GM19372 (cell line): Measurements from ENCODE around the gene TIGD3.
"Not testable (repeated sequence)": the region's sequence is repeated elsewhere in the genome, so short reads cannot be mapped to it uniquely, and the experiment has no call there.

Experiments used
- ATAC-seq: cut with Tn5 transposase; IDR thresholded peaks from one replicate; pipeline ENCODE4 v1.9.1; 2021; ENCODE audit warnings: mild to moderate bottlenecking, low read depth, moderate library complexity; ENCODE audit not compliant: unreplicated experiment

TIGD3 gene

GRCh38 chr11:65321828-65322485 is 32.6 kb upstream of the TIGD3 start:
- ATAC-seq: no peak

DNA sequence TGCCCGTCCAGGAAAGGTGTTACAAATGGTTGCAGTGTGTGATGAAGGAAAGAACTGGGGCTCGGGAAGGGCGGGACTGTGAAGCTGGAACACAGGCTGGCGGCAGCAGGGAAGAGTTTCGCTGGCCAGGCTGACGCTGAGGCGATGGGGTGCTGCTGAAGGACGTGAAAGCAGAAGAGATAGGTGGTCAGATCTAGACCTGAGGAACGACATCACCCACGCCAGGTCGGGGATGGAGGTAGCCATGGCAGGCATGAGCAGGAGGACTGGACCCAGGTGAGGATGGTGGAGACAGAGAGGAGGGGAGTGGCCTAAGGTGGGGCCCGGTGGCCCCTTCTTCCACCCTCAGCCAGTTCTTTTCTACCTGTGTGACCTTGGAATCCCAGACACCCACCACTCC is 30.7 kb upstream of the TIGD3 start:
- ATAC-seq: no peak

DNA sequence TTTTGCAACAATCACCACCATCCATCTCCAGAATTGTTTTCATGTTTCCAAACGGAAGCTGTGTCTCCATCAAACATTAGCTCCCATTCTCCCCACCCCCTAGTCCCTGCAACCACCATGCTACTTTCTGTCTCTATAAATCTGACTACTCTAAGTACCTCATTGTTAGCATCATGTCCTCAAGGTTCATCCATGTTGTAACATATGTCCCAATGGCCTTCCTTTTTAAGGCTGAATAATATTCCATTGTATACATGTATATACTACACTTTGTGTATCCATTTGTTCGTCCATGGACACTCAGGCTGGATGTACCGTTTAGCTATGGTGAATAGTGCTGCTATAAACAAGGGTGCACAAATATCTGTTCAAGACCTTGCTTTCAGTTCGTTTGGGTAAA is 29.1 kb upstream of the TIGD3 start:
- no peak for ATAC-seq

DNA sequence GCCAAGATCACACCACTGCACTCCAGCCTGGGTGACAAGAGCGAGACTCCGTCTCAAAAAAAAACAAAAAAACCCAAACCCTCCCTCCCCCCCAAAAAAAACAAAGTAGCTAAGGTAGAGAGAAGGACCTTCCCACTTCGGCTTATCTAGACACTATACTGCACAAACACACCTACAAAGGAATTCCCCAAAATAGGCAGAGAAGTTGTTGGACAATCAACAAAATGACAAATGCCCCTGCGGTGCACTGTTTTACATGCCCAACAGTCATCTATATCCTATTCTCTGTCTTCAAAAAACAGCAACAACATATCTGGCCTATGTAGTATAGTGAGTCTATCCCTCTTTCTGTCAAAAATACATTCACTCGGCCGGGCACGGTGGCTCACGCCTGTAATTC is 27.5 kb upstream of the TIGD3 start:
- no peak for ATAC-seq

DNA sequence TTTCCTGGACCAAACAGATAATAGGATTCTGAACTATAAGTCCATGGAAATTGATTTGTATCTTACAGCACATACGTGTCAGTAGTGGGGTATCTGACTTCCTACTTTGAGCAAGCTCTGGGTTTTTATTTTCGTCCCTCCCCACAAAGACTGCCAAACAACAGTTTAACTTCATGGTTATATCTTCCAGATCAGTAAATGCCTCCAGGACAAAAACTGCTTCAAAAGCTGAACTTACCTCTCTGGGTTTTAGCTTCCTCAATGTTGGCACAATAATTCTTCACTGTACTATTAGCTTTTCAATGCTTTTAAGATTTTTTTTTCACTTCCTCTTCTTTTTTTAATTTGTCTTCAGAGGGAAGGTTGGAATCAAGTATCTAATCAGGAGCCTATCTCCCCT is 25.1 kb upstream of the TIGD3 start:
- no peak for ATAC-seq

- ATAC-seq: no peak
Observed at GRCh38 chr11:65329944-65330403, 24.6 kb upstream of the TIGD3 start.

DNA sequence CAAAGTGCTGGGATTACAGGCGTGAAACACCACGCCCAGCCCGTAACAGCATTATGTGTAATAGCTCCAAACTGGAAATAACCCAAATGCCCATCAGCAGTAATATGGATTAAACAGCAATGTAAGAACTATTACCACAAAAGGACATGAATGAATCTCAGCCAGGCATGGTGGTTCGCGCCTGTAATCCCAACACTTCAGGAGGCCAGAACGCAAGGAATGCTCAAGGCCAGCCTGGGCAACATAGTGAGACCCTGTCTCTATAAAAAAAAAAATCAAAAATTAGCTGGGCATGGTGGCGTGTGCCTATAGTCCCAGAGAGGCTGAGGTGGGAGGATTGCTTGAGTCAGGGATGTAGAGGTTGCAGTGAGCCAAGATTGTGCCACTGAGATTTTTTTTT is 24.0 kb upstream of the TIGD3 start:
- no peak for ATAC-seq

DNA sequence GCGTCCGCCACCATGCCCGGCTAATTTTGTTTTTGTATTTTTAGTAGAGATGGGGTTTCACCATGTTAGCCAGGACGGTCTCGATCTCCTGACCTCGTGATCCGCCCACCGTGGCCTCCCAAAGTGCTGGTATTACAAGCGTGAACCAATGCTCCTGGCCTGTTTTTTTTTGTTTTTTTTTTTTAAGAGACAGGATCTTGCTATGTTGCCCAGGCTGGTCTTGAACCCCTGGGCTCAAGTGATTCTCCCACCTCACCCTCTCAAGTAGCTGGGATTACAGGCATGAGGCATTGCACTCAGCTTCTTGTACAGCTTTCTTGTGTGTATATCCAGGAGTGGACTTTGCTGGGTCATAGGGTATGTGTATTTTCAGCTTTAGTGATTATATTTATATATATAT is 22.0 kb upstream of the TIGD3 start:
- ATAC-seq: not testable (repeated sequence)

DNA sequence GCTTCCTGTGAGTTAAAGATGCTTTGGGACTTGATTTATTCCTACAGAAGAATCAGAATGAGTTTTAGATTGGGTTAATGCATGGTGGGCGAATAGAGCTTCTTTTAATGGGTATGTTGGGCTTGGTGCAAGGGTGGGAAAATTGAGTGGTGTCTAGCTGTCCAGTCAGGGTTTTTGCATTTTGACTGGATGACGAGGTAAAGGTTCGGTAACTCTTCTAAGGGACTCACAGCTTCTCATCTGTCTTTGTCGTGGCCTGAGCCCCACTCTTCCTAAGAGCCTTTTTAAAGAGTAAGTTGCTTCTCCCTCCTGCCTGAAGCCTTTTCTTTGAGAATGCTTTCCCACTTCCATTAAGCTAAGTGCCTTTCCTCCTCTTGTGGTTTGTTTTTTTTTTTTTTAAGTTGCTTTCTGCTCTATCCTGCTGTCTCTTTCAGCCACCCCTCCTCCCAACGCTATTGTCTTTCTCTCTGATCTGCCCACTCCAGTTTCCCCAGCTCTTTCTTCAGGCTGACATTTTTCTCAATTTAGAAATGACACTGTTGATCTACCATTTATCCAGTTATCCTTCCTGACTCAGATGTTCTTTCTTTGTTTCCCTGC is 19.8 kb upstream of the TIGD3 start:
- ATAC-seq: no peak

DNA sequence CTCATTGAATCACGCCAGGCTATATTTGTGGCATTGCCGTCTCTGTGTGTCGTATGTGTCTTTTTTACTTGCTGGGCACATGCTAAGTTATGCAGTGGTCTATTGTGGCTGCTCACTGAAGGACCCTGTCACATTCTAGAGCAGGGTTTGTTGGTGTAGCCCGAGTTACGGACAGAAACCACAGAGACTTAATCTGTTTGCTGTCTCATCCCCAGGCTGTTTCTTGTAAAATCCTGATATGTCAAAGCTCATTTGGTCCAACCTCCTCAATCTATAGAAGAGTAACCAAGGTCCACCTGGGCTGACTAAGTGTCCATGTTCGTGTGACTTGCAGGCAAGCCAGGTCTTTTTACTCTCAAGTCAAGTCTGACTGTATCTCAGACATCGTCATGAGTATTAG is 15.9 kb upstream of the TIGD3 start:
- no peak for ATAC-seq

- ATAC-seq: no peak
Observed at GRCh38 chr11:65340226-65340625, 14.3 kb upstream of the TIGD3 start.

DNA sequence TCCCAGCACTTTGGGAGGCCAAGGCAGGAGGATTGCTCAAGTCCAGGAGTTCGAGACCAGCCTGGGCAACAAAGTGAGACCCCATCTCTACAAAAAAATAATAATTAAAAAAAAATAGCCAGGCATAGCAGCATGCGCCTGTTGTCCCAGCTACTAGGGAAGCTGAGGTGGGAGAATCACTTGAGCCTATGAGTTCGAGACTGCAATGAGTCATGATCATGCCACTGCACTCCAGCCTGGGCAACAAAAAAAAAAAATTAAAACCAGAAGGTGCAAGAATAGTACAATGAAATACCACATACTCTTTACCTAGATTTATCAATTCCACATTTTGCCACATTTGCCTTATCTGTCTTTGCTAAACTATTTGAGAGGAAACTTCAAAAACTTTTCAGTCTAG is 12.7 kb upstream of the TIGD3 start:
- no peak for ATAC-seq

GRCh38 chr11:65351511-65351910 is 3.0 kb upstream of the TIGD3 start:
- no peak for ATAC-seq

- ATAC-seq: no peak
Observed at GRCh38 chr11:65352783-65353182, 1.8 kb upstream of the TIGD3 start.

DNA sequence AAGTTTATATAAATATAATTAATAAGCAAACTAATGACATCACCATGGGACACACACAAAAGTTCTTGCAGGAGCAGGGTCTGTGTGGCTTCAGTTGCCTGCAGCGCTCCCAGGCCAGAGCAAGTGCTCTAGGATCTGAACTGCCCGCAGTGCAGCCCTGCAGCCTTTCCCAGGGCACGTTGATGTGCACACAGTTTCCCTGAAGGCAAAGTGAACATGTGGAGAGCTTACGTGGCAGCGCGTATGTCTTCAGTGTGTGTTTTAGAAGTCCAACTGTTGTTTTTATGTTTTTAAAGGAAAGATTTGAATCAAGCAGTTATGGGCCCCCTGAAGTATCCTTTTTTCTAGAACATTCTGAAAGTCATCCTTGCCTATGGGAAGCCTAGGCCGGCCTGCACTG is 1.2 kb upstream of the TIGD3 start:
- no peak for ATAC-seq

DNA sequence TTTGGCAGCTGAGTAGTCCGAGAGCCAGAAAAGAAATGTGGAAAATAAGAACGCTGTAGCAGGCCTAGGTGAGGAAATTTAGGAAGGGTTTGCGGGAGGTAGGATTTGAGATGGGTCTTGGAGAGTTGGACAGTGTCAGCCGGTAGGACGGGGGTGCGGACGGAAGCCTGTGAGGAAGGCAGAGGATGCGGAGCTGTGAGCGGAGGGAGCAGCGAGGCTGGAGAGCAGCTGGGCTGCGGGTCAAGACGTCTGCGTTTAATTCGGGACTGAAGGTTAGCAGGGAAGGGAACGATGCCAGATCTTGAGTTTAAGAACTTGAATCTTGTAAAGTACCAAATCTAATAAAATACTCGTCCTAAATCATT is 669 bp upstream of the TIGD3 start:
- no peak for ATAC-seq

GRCh38 chr11:65355013-65355775 is 643 bp downstream of the TIGD3 start:
- ATAC-seq: peak; percentile 29

- no peak for ATAC-seq
Observed at GRCh38 chr11:65355776-65356393, 1.3 kb downstream of the TIGD3 start.

GRCh38 chr11:65356394-65356972 is 1.9 kb downstream of the TIGD3 start:
- no peak for ATAC-seq

DNA sequence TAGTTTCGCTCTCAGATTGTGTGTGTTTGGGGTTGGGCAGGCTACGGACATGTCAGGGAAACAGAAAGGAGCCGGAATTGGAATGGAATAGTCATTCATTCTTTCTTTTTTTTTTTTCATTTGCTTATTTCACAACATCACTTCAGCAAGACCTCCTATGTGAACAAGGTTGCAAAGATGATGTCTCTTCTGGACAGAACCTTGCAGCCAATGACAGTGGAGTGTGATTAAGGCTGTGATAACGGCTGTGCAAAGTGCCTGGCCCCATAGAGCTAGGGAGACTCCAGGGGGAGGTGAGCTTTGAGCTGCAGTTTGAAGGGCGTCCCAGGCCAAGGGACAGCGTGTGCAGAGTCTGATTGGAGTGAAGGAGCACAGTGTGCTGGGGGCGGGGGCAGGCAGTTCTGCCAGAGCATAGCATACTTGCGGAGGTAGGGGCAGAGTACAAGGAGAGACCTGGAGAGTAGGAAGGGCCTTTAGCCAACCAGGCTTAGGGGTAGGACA is 3.4 kb downstream of the TIGD3 start:
- no peak for ATAC-seq
